ENCODE measurements around the gene IGLON5. TPM values are rescaled to one million over a fixed set of nuclear protein-coding genes. Genes with fewer than 3 reads are reported as not detected.

The IGLON5 gene
- total RNA-seq, result not detected in 2 replicates

GRCh38 chr19:51311351-51312257 lies at the start of gene IGLON5:
Gene IGLON5 (plus strand): TSS chr19:51311644. CDS start chr19:51311848, 204 bp downstream.

GRCh38 chr19:51341976-51342580 lies 30.6 kb downstream of the IGLON5 start, which contains the start of gene VSIG10L:
Gene VSIG10L (minus strand): TSS chr19:51342139. CDS start chr19:51342124, 15 bp downstream.

DNA sequence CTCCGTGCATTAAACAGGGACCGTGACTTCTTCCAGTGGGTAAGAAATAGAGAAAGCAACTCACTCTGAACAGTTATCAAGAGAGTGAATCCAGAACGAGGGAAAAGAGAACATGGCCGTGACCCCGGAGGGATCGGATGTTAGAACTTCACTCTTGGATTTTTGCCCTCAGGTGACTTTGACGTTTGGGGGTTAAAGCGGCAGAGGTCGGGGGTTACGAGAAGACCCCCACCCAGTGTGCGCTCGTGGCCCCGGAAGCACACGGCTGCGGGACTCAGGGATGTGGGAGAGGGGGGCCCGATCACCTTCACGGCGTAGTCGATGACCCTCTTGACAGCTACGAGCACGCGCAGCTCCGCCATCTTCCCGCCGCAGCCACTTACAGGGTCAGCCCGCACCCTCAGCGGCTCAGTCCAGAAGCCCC lies 54.5 kb downstream of the IGLON5 start, which contains the start of gene ETFB:
TSS of gene ETFB (minus strand) at position 424 of the 424 bp plus-strand sequence. CDS start at position 362, 62 bp downstream.

GRCh38 chr19:51368366-51369282 lies 57.2 kb downstream of the IGLON5 start, which contains the start of gene CLDND2:
Gene CLDND2 (minus strand): TSS chr19:51369003. CDS start chr19:51368577, 426 bp downstream.

GRCh38 chr19:51372649-51373504 lies 61.4 kb downstream of the IGLON5 start, which contains the start of gene NKG7:
Gene NKG7 (minus strand): TSS chr19:51372654. CDS start chr19:51372535, 119 bp downstream.

Other genes with a start within 250 kb of the IGLON5 start
- not detected in 2 replicates for gene KLK13, start 246.6 kb upstream of the IGLON5 start, total RNA-seq
- gene KLK14, start 228.8 kb upstream of the IGLON5 start, total RNA-seq, result 0.17 TPM in 1 of 2 replicates, not detected in the other
- 6.8 and 12.9 TPM in 2 replicates for gene CTU1, start 203.2 kb upstream of the IGLON5 start, total RNA-seq
- gene SIGLEC9, start 186.7 kb upstream of the IGLON5 start, total RNA-seq, result not detected in 2 replicates
- gene SIGLEC7, start 169.3 kb upstream of the IGLON5 start, total RNA-seq, result not detected in 2 replicates
- not detected in 2 replicates for gene CD33, start 86.6 kb upstream of the IGLON5 start, total RNA-seq
- gene SIGLECL1, start 60.6 kb upstream of the IGLON5 start, total RNA-seq, result not detected in 2 replicates
- gene VSIG10L, start 30.5 kb downstream of the IGLON5 start, total RNA-seq, result 0.44 and 1.2 TPM in 2 replicates
- 153 and 193 TPM in 2 replicates for gene ETFB, start 54.7 kb downstream of the IGLON5 start, total RNA-seq
- not detected in 2 replicates for gene CLDND2, start 57.4 kb downstream of the IGLON5 start, total RNA-seq
- not detected in 2 replicates for gene NKG7, start 61.0 kb downstream of the IGLON5 start, total RNA-seq
- gene LIM2, start 76.3 kb downstream of the IGLON5 start, total RNA-seq, result not detected in 2 replicates
- gene C19orf84, start 78.9 kb downstream of the IGLON5 start, total RNA-seq, result not detected in 2 replicates
- gene SIGLEC10, start 106.0 kb downstream of the IGLON5 start, total RNA-seq, result not detected in 2 replicates
- not detected in 2 replicates for gene SIGLEC8, start 146.8 kb downstream of the IGLON5 start, total RNA-seq
- not detected in 2 replicates for gene CEACAM18, start 166.9 kb downstream of the IGLON5 start, total RNA-seq
- not detected in 2 replicates for gene SIGLEC12, start 190.2 kb downstream of the IGLON5 start, total RNA-seq
- not detected in 2 replicates for gene SIGLEC6, start 220.0 kb downstream of the IGLON5 start, total RNA-seq

All from smooth muscle cell of trachea (primary cell).